Erythroblast (primary cell): ENCODE data around the gene PDE9A.
"Not testable (repeated sequence)": the region's sequence is repeated elsewhere in the genome, so short reads cannot be mapped to it uniquely, and the experiment has no call there.

Experiments used
- GATA1 ChIP-seq: IDR thresholded peaks from 2 replicates; pipeline ENCODE4 v1.6.1; 2011; ENCODE audit warnings: low read depth, mild to moderate bottlenecking, control low read depth, low read length, moderate library complexity
- POLR2A ChIP-seq: IDR thresholded peaks from 2 replicates; pipeline ENCODE4 v1.6.1; 2011; ENCODE audit warnings: mild to moderate bottlenecking, low read length

DNA sequence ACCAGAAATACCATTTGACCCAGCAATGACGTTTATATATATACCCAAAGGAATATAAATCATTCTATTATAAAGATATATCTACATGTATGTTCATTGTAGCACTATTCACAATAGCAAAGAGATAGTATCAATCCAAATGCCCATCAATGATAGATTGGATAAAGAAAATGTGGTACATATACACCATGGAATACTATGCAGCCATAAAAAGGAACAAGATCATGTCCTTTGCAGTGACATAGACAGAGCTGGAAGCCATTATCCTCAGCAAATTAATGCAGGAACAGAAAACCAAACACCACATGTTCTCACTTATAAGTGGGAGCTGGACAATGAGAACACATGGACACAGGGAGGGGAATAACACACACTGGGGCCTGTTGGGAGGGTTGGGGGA lies 55.5 kb downstream of the PDE9A start:
- not testable (repeated sequence) for TF ChIP-seq POLR2A, GATA1
